Activated CD8-positive, alpha-beta T cell treated with anti-CD3 and anti-CD28 coated beads for 36 hours (primary cell): Measurements from ENCODE around the gene RNF187. TPM values are rescaled to one million over a fixed set of nuclear protein-coding genes. Genes with fewer than 3 reads are reported as not detected.

ENCODE experiments used
- ATAC-seq: fragments of 200-7000 bp; cut with Tn5 transposase; one replicate; pipeline ENCODE4 v1.10.0; 2021; ENCODE audit warnings: mild to moderate bottlenecking, moderate library complexity
- CTCF ChIA-PET: fragments of 350-600 bp; sonication (Branson Sonifier 250); formaldehyde crosslinking; loops from one replicate; lab custom pipeline; 2021; ENCODE audit warnings: antibody characterized with exemption; lab: Charles Lee
- POLR2A ChIA-PET: fragments of 350-600 bp; sonication (Branson Sonifier 250); formaldehyde crosslinking; loops from one replicate; lab custom pipeline; 2021; ENCODE audit warnings: antibody characterized with exemption; lab: Charles Lee
- DNase-seq: peaks from one replicate; pipeline ENCODE4 v3.0.0-alpha.2; 2020
- H3K27ac Mint-ChIP-seq: one replicate; pipeline ENCODE4 v1.8.0; 2021; ENCODE audit warnings: mild to moderate bottlenecking, mixed read lengths
- H3K27me3 Mint-ChIP-seq: one replicate; pipeline ENCODE4 v1.8.0; 2021; ENCODE audit warnings: mixed read lengths
- H3K36me3 Mint-ChIP-seq: one replicate; pipeline ENCODE4 v1.8.0; 2021; ENCODE audit warnings: low read depth, mixed read lengths
- H3K4me1 Mint-ChIP-seq: one replicate; pipeline ENCODE4 v1.8.0; 2021; ENCODE audit warnings: low read depth, mixed read lengths
- H3K4me3 Mint-ChIP-seq: one replicate; pipeline ENCODE4 v1.8.0; 2021; ENCODE audit warnings: mild to moderate bottlenecking, moderate library complexity, mixed read lengths
- H3K9me3 Mint-ChIP-seq: one replicate; pipeline ENCODE4 v1.8.0; 2021; ENCODE audit warnings: mixed read lengths
- CTCF ChIP-seq: fragments of 200-600 bp; IDR thresholded peaks from one replicate; pipeline ENCODE4 v1.8.0; 2022; ENCODE audit warnings: antibody characterized with exemption, mild to moderate bottlenecking
- intact Hi-C: fragments of 100-400 bp; cut with micrococcal nuclease; formaldehyde crosslinking; loops from one replicate; pipeline ENCODE4 v1.10.0; 2022
- total RNA-seq, 2 experiments: library from RNA; stranded (reverse); gene quantifications; one replicate each; pipeline ENCODE4 v1.2.3, GENCODE V29; 2021

RNF187 gene
- total RNA-seq, 2 experiments from 2014 or later, result 147 TPM

- intact Hi-C loops, result no loop called here
- no peak for ATAC-seq
- peaks cover 11% of the 10 kb centered on the region for H3K4me1 Mint-ChIP-seq
- no peak overlapping the region for H3K4me3 Mint-ChIP-seq
- H3K9me3 Mint-ChIP-seq, result no peaks in the 10 kb centered on the region
- CTCF ChIA-PET, result no interaction called here
- POLR2A ChIA-PET, result no interaction called here
- H3K36me3 Mint-ChIP-seq, result no peaks in the 10 kb centered on the region
- TF ChIP-seq CTCF, result no peak
- no peak for DNase-seq
- peaks cover 58% of the 10 kb centered on the region for H3K27me3 Mint-ChIP-seq
- H3K27ac Mint-ChIP-seq, result no peak overlapping the region
Observed at GRCh38 chr1:228443395-228443794, 43.8 kb upstream of the RNF187 start.

- POLR2A ChIA-PET, result interaction anchor here (0.7 to 1.3 kb wide), 3 partner anchors 12 to 41 kb away, joined by 3 to 4 read pairs (median 4); partner anchors contain the start of gene TRIM11
- H3K27me3 Mint-ChIP-seq, result peaks cover 50% of the 10 kb centered on the region
Observed at GRCh38 chr1:228445490-228445842, 41.7 kb upstream of the RNF187 start.

GRCh38 chr1:228445843-228446650, 41.1 kb upstream of the RNF187 start:
- intact Hi-C loops, result no loop called here
- peaks cover 45% of the 10 kb centered on the region for H3K27me3 Mint-ChIP-seq
- CTCF ChIA-PET, result interaction anchor here (1.0 kb wide), 2 partner anchors 11 to 55 kb away, joined by 3 read pairs; no protein-coding TSS in a partner anchor

More at GRCh38 chr1:228445490-228445842, 41.7 kb upstream of the RNF187 start:
- Mint-ChIP-seq H3K36me3 (no peaks in the 10 kb centered on the region), H3K4me3 (peak overlapping the region; percentile 64), H3K27ac (no peak overlapping the region), H3K9me3 (no peaks in the 10 kb centered on the region), H3K4me1 (peaks cover 12% of the 10 kb centered on the region)
- CTCF ChIA-PET, result interaction anchor here (0.7 to 1.0 kb wide), 2 partner anchors 8 to 56 kb away, joined by 3 read pairs; no protein-coding TSS in a partner anchor
- intact Hi-C loops, result no loop called here
- ATAC-seq (peak; percentile 35), DNase-seq (no peak)
- TF ChIP-seq CTCF, result no peak

GRCh38 chr1:228446852-228447251, 40.3 kb upstream of the RNF187 start:
- Mint-ChIP-seq H3K4me1 (peaks cover 12% of the 10 kb centered on the region), H3K9me3 (no peaks in the 10 kb centered on the region), H3K36me3 (no peaks in the 10 kb centered on the region), H3K27ac (no peak overlapping the region), H3K27me3 (peaks cover 45% of the 10 kb centered on the region), H3K4me3 (no peak overlapping the region)
- no peak for ATAC-seq
- CTCF ChIA-PET, result interaction anchor here (1.0 kb wide), 1 partner anchor 10 kb away, joined by 3 read pairs; no protein-coding TSS in a partner anchor
- no peak for TF ChIP-seq CTCF
- POLR2A ChIA-PET, result interaction anchor here (1.3 kb wide), 1 partner anchor 40 kb away, joined by 4 read pairs; the partner anchor contains the start of gene TRIM11
- intact Hi-C loops, result no loop called here
- DNase-seq, result no peak

More at GRCh38 chr1:228445843-228446650, 41.1 kb upstream of the RNF187 start:
- Mint-ChIP-seq H3K4me3 (peak overlapping the region; percentile 64), H3K4me1 (peaks cover 12% of the 10 kb centered on the region), H3K36me3 (no peaks in the 10 kb centered on the region), H3K27ac (no peak overlapping the region), H3K9me3 (no peaks in the 10 kb centered on the region)
- DNase-seq (peak; percentile 62), ATAC-seq (peak; percentile 89)
- TF ChIP-seq CTCF, result no peak
- POLR2A ChIA-PET, result interaction anchor here (0.7 to 1.3 kb wide), 3 partner anchors 11 to 40 kb away, joined by 3 to 4 read pairs (median 4); partner anchors contain the start of gene TRIM11

GRCh38 chr1:228448372-228448771, 38.8 kb upstream of the RNF187 start:
- H3K27me3 Mint-ChIP-seq, result peaks cover 36% of the 10 kb centered on the region
- peaks cover 14% of the 10 kb centered on the region for H3K4me1 Mint-ChIP-seq
- H3K9me3 Mint-ChIP-seq, result no peaks in the 10 kb centered on the region
- no peak overlapping the region for H3K27ac Mint-ChIP-seq
- POLR2A ChIA-PET, result no interaction called here
- no peak overlapping the region for H3K4me3 Mint-ChIP-seq
- intact Hi-C loops, result no loop called here
- TF ChIP-seq CTCF, result no peak
- CTCF ChIA-PET, result interaction anchor here (2.6 kb wide), 1 partner anchor 11 kb away, joined by 11 read pairs; a partner anchor contains a TSS
- ATAC-seq, result no peak
- H3K36me3 Mint-ChIP-seq, result no peaks in the 10 kb centered on the region
- DNase-seq, result no peak
